HG03354 (cell line): ENCODE results near the gene NCOA3.
"Not testable (repeated sequence)": the region's sequence is repeated elsewhere in the genome, so short reads cannot be mapped to it uniquely, and the experiment has no call there.

Experiments used
- ATAC-seq: cut with Tn5 transposase; IDR thresholded peaks from one replicate; pipeline ENCODE4 v1.9.1; 2021; ENCODE audit warnings: mild to moderate bottlenecking; ENCODE audit not compliant: unreplicated experiment, poor library complexity, severe bottlenecking

The NCOA3 gene

GRCh38 chr20:47557791-47558190 is 56.1 kb downstream of the NCOA3 start:
- ATAC-seq: no peak

- no peak for ATAC-seq
Observed at GRCh38 chr20:47558295-47559066, 56.8 kb downstream of the NCOA3 start.

- ATAC-seq: no peak
Observed at GRCh38 chr20:47559141-47559540, 57.5 kb downstream of the NCOA3 start.

- ATAC-seq: no peak
Observed at GRCh38 chr20:47561180-47561579, 59.5 kb downstream of the NCOA3 start.

- ATAC-seq: no peak
Observed at GRCh38 chr20:47561603-47562583, 60.2 kb downstream of the NCOA3 start.

- no peak for ATAC-seq
Observed at GRCh38 chr20:47566269-47566668, 64.6 kb downstream of the NCOA3 start.

- no peak for ATAC-seq
Observed at GRCh38 chr20:47568019-47568418, 66.3 kb downstream of the NCOA3 start.

GRCh38 chr20:47568837-47569410 is 67.2 kb downstream of the NCOA3 start:
- ATAC-seq: no peak

GRCh38 chr20:47571426-47571825 is 69.7 kb downstream of the NCOA3 start:
- ATAC-seq: no peak

GRCh38 chr20:47572105-47572729 is 70.5 kb downstream of the NCOA3 start:
- no peak for ATAC-seq

GRCh38 chr20:47573559-47573958 is 71.9 kb downstream of the NCOA3 start:
- no peak for ATAC-seq

- no peak for ATAC-seq
Observed at GRCh38 chr20:47574616-47575364, 73.1 kb downstream of the NCOA3 start.

- ATAC-seq: peak; percentile 81
Observed at GRCh38 chr20:47576516-47577033, 74.9 kb downstream of the NCOA3 start.

- no peak for ATAC-seq
Observed at GRCh38 chr20:47577314-47577713, 75.6 kb downstream of the NCOA3 start.

- no peak for ATAC-seq
Observed at GRCh38 chr20:47578543-47578942, 76.9 kb downstream of the NCOA3 start.

- not testable (repeated sequence) for ATAC-seq
Observed at GRCh38 chr20:47580686-47581085, 79.0 kb downstream of the NCOA3 start.

- no peak for ATAC-seq
Observed at GRCh38 chr20:47581090-47581489, 79.4 kb downstream of the NCOA3 start.

- ATAC-seq: no peak
Observed at GRCh38 chr20:47583551-47583950, 81.9 kb downstream of the NCOA3 start.
